Prostate gland (tissue), 2 donors: ENCODE measurements around the gene STX11. TPM values are rescaled to one million over a fixed set of nuclear protein-coding genes. Genes with fewer than 3 reads are reported as not detected.

Experiments
- DNase-seq: peaks from one replicate; pipeline ENCODE4 v3.0.0-alpha.2; 2019; ENCODE audit warnings: low spot score
- H3K27ac ChIP-seq, 2 donors: fragments of 200-600 bp; sonication (generic); 2 replicates each; pipeline ENCODE4 v1.5.1; 2017 to 2019
- H3K27me3 ChIP-seq: fragments of 200-600 bp; sonication (generic); replicated peaks from 2 replicates; pipeline ENCODE4 v1.5.1; 2019; ENCODE audit not compliant: insufficient read depth
- H3K36me3 ChIP-seq, 2 donors: fragments of 200-600 bp; sonication (generic); 1 replicate in 1 of 2; 2 replicates in 1 of 2; pipeline versions ENCODE4 v1.5.1 to v1.8.1; 2017 to 2019
- H3K4me1 ChIP-seq: fragments of 200-600 bp; sonication (generic); replicated peaks from 2 replicates; pipeline ENCODE4 v1.5.1; 2019
- H3K4me3 ChIP-seq, 2 donors: fragments of 200-600 bp; sonication (generic); 2 replicates each; pipeline ENCODE4 v1.5.1; 2017 to 2019
- H3K9me3 ChIP-seq: fragments of 200-600 bp; sonication (generic); 2 replicates; pipeline ENCODE4 v1.5.1; 2017
- CTCF ChIP-seq, 4 experiments: fragments of 200-600 bp in 2 of 4; fragments of 450-650 bp in 2 of 4; sonication (generic) in 2 of 4; IDR thresholded peaks; 1 replicate in 3 of 4; 2 replicates in 1 of 4; pipeline ENCODE4 v1.5.1; 2016 to 2019; ENCODE audit warnings: antibody characterized with exemption in 4 of 4, mild to moderate bottlenecking in 2 of 4, moderate library complexity in 2 of 4
- POLR2A ChIP-seq: fragments of 450-650 bp; IDR thresholded peaks from one replicate; pipeline ENCODE4 v1.6.1; 2016; ENCODE audit warnings: antibody characterized with exemption, mild to moderate bottlenecking
- POLR2AphosphoS5 ChIP-seq: sonication (generic); formaldehyde crosslinking; IDR thresholded peaks from one replicate; pipeline ENCODE4 v1.6.1; 2017; ENCODE audit warnings: antibody characterized with exemption
- WGBS: methylation state at CpG from one replicate; pipeline ENCODE4 v1.1.5; 2018; 5-methylcytosine and 5-hydroxymethylcytosine counted together
- intact Hi-C: fragments of 100-400 bp; cut with DNase I; formaldehyde crosslinking; loops from one replicate; pipeline ENCODE4 v1.14.2; 2022
- total RNA-seq, 2 donors: library from RNA; depleted of rRNA; stranded (reverse); fragments of >200 nt; gene quantifications; one replicate each; pipeline ENCODE4 v1.1.0, GENCODE V29; 2016

STX11 gene
- total RNA-seq, 2 donors from 2014 or later = 1.4 to 8.0 TPM

- no peak overlapping the region for H3K4me3 ChIP-seq
- no peak for DNase-seq
- no peak overlapping the region for H3K27ac ChIP-seq
- intact Hi-C loops = no loop called here
- no peaks in the 10 kb centered on the region for H3K27me3 ChIP-seq
- no peaks in the 10 kb centered on the region for H3K9me3 ChIP-seq
- 84% methylated on average over 2 of the region's 2 CpGs for WGBS
- no peak for TF ChIP-seq POLR2AphosphoS5
- no peaks in the 10 kb centered on the region for H3K4me1 ChIP-seq
- H3K36me3 ChIP-seq = no peaks in the 10 kb centered on the region
Measured at GRCh38 chr6:144140867-144141266, 9.4 kb upstream of the STX11 start.

DNA sequence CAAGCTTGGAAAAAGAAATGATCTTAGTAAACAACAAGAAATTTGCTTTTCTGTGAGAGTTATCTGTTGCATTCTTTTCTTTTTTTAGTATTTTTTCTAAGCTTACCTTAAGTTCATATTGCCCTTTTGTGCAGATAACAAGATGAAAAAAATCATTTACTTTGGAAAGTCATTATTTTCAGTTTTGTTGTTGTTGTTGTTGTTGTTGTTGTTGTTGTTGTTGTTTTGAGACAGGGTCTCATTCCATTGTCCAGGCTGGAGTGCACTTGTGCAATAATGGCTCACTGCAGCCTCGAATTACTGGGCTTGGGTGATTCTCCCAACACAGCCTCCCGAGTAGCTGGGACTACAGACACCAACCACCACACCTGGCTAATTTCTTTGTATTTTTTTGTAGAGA is 8.8 kb upstream of the STX11 start:
- no peak for DNase-seq
- Histone ChIP-seq H3K4me3 (no peak overlapping the region), H3K36me3 (no peaks in the 10 kb centered on the region), H3K27me3 (no peaks in the 10 kb centered on the region), H3K4me1 (no peaks in the 10 kb centered on the region), H3K27ac (no peak overlapping the region), H3K9me3 (no peaks in the 10 kb centered on the region)
- no peak for TF ChIP-seq POLR2A
- TF ChIP-seq POLR2AphosphoS5 = no peak
- TF ChIP-seq CTCF (IDR thresholded peaks at IDR 0.05) = no peak
- WGBS = 77% methylated on average over 2 of the region's 2 CpGs
- intact Hi-C loops = no loop called here

DNA sequence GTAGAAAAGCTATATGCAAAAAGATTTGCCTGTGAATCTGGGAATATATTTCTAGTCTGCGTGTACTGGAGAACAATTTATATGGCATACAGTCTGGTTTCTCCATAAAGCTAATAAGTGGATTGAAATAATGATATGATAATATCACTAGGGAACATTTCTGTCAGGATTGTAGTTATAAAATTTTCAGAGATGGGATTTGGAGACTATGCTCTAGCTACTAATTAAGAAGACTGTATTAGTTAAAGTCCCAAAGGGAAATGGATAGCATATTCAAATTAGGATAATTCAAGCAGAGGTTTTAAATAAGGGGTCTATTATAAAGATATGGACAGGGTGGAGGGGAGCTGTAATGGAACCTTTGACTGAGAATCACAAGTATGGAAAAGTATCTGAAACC is 7.2 kb upstream of the STX11 start:
- Histone ChIP-seq H3K27ac (no peak overlapping the region), H3K27me3 (no peaks in the 10 kb centered on the region), H3K4me3 (no peak overlapping the region), H3K36me3 (no peaks in the 10 kb centered on the region), H3K9me3 (no peaks in the 10 kb centered on the region), H3K4me1 (no peaks in the 10 kb centered on the region)
- intact Hi-C loops = no loop called here
- 95% methylated on average over 1 of the region's 1 CpG for WGBS
- DNase-seq = no peak
- TF ChIP-seq CTCF (IDR thresholded peaks at IDR 0.05) (no peak), POLR2A (no peak), POLR2AphosphoS5 (no peak)

DNA sequence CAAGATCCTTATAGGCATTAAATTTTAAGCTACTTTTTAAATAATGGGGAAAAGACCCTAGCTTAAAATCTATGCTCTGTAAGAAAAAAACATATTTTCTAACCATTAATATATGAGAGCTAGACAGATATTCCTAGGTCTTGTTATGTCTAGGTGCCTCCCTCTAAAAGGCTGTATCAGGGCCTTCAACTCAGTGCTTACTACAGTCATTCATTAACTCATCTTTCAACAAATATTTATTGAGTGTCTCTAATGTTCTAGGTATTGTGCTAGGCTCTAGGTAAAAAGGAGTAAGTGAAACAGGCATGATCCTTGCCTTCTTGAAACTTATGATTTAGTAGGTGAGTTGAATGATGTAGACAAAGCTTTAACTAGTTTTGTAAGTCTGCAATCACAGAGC is 6.4 kb upstream of the STX11 start:
- intact Hi-C loops = no loop called here
- no peaks in the 10 kb centered on the region for H3K36me3 ChIP-seq
- DNase-seq = no peak
- no peaks in the 10 kb centered on the region for H3K27me3 ChIP-seq
- no peak overlapping the region for H3K4me3 ChIP-seq
- H3K9me3 ChIP-seq = no peaks in the 10 kb centered on the region
- TF ChIP-seq CTCF (IDR thresholded peaks at IDR 0.05) (no peak), POLR2AphosphoS5 (no peak), POLR2A (no peak)
- H3K4me1 ChIP-seq = no peaks in the 10 kb centered on the region
- no peak overlapping the region for H3K27ac ChIP-seq

GRCh38 chr6:144144996-144145395 is 5.3 kb upstream of the STX11 start:
- H3K9me3 ChIP-seq = no peaks in the 10 kb centered on the region
- WGBS = 93% methylated on average over 1 of the region's 1 CpG
- TF ChIP-seq POLR2AphosphoS5 (no peak), CTCF (IDR thresholded peaks at IDR 0.05) (no peak), POLR2A (no peak)
- no peak overlapping the region for H3K4me3 ChIP-seq
- H3K27me3 ChIP-seq = no peaks in the 10 kb centered on the region
- no peaks in the 10 kb centered on the region for H3K36me3 ChIP-seq
- no peaks in the 10 kb centered on the region for H3K4me1 ChIP-seq
- no peak overlapping the region for H3K27ac ChIP-seq
- intact Hi-C loops = no loop called here
- no peak for DNase-seq
